ENCODE results near the gene ADAMTS17.

The ADAMTS17 gene

DNA sequence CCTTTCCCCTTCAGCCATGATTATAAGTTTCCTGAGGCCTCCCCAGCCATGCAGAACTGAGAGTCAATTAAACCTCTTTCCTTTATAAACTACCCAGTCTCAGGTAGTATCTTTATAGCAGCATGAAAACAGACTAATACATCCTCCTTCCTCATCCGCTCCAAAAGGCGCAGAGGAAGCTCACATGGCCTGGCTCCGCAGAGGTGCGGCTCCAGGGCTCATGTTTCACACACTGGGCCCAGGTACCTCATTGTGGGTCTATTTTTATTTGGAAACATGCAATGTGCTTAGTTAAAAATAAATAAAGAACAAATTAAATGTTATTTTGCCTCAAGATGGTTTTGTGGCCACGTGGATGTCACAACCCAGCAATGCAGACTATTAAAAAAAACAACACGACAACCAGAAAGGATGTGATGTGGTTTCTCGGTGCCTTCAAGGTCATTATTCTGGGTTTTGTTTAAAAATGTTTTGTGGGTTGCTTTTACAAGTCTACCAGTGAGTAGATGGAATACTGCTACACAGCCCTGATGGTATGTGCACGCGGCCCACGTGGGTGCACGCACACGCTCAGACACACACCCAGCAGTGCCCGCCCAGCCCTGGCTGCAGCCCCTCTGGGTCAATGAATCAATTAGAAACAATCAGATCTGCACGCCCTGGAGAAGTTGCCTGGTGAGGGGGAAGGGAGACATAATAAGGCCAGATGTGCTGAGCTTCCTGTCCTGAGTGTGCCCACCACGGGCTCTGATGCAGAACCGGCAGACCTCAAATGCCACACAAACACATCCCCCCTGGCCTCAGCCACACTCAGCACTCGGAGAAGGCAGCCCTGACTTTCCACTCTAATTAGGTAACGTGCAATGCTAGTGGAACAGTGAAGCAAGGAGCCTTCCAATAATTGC is 140.1 kb downstream of the ADAMTS17 start:
- DNase-seq (ENCODE audit: low spot score in 2 of 2) = peak in 1 of 2 donors; percentile 51
- Mint-ChIP-seq H3K4me3 (peak overlapping the region; percentile 46), H3K27ac (peak overlapping the region; percentile 58)

DNA sequence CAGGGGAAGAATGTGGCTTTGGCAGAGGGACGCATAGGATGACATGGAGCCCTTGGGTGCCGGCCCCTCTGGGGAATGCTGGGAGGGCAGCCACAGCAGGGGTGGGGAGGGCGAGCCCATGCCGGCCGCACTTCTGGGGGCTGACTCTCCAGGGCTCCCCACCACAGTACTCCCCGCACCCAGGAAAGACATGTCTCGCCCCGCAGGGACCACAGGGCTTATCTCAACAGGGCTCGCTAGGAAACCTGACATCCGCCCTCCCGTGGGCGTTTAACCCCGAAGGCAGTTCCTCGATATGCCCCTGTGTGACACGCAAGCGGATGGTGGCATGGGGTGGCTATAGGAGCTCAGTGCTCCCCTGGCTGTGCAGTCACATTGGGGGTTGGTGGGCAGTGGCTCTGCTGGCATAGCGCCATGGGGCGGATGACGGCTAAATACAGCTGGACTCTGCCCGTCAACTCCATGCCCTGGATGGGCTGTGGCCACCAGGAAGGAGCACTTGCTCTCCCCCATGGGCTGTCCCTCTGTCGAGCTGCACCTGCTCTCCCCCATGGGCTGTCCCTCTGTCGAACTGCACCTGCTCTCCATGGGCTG is 141.4 kb downstream of the ADAMTS17 start:
- no peak for DNase-seq (ENCODE audit: low spot score in 2 of 2)
- H3K4me1 Mint-ChIP-seq = peaks cover 25% of the 10 kb centered on the region
- no peak overlapping the region for H3K4me3 Mint-ChIP-seq
- H3K36me3 Mint-ChIP-seq = no peaks in the 10 kb centered on the region
- ATAC-seq = no peak
- H3K9me3 Mint-ChIP-seq = no peaks in the 10 kb centered on the region
- no peak overlapping the region for H3K27ac Mint-ChIP-seq

More for the DNA sequence above, 140.1 kb downstream of the ADAMTS17 start:
- Mint-ChIP-seq H3K4me1 (peaks cover 25% of the 10 kb centered on the region), H3K9me3 (no peaks in the 10 kb centered on the region), H3K36me3 (no peaks in the 10 kb centered on the region)
- peak; percentile 74 for ATAC-seq

DNA sequence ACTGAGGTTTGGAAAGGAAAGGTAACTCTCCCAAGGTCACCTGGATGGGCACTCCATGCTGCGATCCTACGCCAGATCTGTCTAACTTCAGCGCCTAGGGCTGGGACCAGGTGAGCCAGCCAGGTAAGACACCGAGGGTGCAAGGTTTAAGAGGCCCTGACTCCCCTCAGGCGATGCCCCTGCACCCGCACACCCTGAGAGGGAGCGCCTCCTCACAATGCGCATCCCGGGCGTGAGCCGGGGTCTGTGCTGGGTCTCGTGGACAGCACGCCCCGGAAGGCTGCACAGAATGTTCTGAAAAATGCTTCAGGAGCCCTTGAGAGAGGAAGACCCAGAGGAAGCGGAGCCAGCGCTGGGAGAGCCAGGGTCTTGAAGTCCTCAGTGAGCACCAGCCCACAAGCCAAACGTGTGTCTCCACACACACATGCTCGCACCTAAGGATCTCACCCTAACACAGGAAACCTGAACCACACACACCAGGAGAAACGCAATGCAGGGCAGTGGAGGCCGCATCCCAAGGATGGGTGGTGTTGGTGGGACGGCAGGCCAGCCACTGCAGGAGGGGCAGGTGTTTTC is 142.0 kb downstream of the ADAMTS17 start:
- H3K36me3 Mint-ChIP-seq = no peaks in the 10 kb centered on the region
- H3K27ac Mint-ChIP-seq = no peak overlapping the region
- DNase-seq (ENCODE audit: low spot score in 2 of 2) (no peak), ATAC-seq (no peak)
- H3K9me3 Mint-ChIP-seq = no peaks in the 10 kb centered on the region
- H3K4me1 Mint-ChIP-seq = peaks cover 25% of the 10 kb centered on the region
- H3K4me3 Mint-ChIP-seq = no peak overlapping the region

DNA sequence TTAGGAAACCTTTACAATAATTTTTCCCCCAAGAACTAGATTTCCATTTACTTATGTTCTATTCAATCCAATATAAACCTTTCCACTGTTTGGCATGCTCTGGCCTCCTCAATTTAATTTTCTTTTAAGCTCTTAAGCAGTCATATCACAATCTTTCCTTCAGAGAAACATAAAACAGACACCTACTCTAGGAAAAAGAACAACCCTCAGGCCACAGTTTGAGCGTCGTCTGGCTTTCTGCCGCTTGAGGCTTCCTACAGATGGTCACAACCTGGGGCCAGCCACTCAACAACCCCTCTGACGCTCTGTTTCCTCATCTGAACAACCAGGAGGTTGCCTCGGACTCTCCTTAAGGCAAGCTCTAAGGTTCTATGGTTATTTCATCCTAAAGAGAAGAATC is 143.3 kb downstream of the ADAMTS17 start:
- H3K4me3 Mint-ChIP-seq = no peak overlapping the region
- no peak for ATAC-seq
- DNase-seq (ENCODE audit: low spot score in 2 of 2) = no peak
- H3K4me1 Mint-ChIP-seq = peaks cover 25% of the 10 kb centered on the region
- no peaks in the 10 kb centered on the region for H3K9me3 Mint-ChIP-seq
- H3K36me3 Mint-ChIP-seq = no peaks in the 10 kb centered on the region
- H3K27ac Mint-ChIP-seq = peak overlapping the region; percentile 30

DNA sequence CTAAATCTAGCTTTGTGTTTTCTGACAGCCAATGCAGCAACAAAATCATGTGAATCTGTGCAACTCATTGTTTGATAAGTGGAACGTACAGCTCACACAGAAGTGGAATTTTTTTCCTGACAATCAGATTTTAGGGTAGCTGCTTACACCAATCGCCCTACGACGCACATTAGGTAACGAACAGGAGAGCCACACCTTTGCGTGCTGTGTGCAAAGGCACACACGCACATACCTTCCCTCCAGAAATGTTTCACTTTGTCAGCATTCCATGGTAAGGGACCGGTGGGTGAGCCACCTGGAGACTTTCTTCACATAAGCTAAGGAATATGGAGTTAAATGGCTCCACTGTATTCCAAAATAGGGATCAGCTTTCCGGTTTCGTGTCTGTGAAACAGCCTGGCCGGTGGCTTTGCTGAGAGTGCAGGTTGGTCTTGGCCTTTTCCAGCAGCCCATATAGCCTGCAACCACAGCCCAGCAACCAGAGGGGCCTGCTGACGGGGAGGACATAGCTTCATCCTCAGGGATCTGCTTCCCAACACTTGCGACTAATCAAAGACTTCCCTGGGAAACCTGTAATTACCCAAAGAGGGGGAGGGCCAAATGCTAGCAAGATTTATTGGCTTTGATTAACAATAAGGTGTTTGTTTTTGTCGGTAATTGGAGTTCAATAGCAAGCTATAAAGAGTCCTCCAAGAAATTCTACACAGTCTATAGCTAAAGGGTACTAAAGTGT is 145.3 kb downstream of the ADAMTS17 start:
- Mint-ChIP-seq H3K36me3 (no peaks in the 10 kb centered on the region), H3K9me3 (no peaks in the 10 kb centered on the region), H3K4me3 (no peak overlapping the region), H3K27ac (no peak overlapping the region), H3K4me1 (peaks cover 17% of the 10 kb centered on the region)
- no peak for DNase-seq (ENCODE audit: low spot score in 2 of 2)
- no peak for ATAC-seq

DNA sequence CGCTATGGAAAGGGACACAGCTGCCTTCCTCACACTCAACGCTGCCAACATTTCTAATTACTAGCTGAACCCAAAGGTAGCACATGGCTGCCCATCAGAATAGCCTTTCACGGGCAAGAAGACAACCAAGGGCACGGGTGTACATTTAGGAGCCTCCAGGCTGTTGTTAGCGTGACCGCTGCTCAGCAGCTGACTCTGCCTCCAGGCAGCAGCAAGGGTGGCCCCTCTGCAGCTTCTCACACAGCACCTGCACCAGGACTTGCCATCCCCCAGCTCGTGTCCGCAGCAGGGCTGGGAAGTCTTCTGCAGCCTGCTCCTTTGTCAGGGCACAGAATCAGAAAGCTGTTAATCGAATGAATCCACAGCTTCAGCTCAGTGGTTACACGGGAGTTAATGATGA is 146.8 kb downstream of the ADAMTS17 start:
- Mint-ChIP-seq H3K27ac (no peak overlapping the region), H3K9me3 (no peaks in the 10 kb centered on the region), H3K4me1 (peaks cover 3% of the 10 kb centered on the region)

DNA sequence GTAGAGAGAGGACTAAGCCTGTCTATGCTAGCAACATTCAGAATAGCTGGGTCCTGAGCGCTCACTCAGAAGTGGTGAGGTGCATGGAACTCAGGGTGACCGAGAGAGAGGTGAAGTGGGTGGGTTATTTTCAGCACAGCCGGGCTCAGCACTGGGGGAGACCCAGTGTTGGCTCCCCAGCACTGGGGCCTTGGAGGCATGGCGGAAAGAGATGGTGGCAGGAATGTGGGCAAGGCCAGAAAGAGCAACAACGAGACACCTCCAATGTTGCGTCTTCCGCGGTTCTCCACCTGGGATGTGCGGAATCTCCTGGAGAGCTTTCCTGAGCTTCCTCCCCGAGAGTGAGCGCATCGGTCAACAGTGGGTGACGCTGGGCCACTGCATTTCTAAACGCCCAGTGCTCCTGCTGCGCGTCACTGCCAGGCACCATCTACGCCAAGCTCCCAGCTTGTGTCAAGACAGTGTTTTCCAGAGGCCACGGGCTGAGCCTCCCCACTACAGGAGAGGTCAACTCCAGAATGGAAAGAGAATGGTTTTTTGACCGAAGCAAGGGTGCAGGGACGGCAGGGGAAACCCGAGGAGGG is 148.4 kb downstream of the ADAMTS17 start:
- DNase-seq (ENCODE audit: low spot score in 2 of 2) (no peak), ATAC-seq (no peak)
- no peak overlapping the region for H3K4me3 Mint-ChIP-seq
- no peaks in the 10 kb centered on the region for H3K36me3 Mint-ChIP-seq
- no peak overlapping the region for H3K27ac Mint-ChIP-seq
- H3K4me1 Mint-ChIP-seq = no peaks in the 10 kb centered on the region
- H3K9me3 Mint-ChIP-seq = no peaks in the 10 kb centered on the region

More for the DNA sequence above, 146.8 kb downstream of the ADAMTS17 start:
- ATAC-seq (no peak), DNase-seq (ENCODE audit: low spot score in 2 of 2) (no peak)
- no peaks in the 10 kb centered on the region for H3K36me3 Mint-ChIP-seq
- H3K4me3 Mint-ChIP-seq = no peak overlapping the region

DNA sequence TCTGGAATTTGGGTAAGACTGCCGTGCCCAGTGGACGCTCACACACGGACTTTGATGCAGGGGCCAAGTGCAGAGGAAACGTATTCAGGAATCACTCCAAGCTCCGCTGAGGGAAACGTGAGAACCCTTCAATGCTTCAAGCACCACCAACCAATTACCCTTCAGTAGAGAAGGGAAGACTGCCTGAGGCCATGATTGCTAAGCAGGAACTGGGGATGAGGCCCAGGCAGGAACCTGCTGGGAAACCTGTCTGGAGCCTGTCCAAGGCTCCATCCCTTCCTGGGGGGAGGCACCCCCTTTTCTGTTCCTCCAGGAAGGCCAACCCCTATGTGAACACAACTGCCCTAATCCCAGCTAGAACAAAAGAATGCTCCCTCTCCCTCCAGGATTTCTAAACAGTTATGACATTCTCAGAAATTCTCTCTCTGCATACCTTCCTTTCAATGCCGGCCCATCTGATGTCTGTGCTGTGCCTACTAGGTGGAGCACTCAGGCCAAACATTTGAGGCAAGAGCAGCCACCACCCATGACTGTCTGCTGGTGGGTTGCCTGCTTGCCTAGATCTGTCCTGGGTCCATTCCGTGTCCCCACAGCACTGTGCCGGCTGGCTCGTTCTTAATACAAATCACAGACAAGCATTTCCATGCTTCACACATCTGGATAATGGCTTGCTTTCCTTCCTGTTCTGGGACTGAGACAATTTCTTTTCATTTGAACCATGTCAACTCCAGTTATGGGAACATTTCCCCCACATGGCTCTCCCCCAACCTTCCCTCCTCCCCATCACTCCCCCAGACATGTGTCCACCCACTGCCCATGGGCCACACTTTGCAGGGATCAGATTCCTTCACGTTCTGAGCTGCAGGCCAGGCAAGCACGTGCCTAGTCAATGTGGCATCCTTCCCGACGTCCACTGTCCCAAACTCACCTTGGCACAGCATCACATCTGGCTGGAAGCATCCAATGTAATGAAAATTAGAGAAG is 149.4 kb downstream of the ADAMTS17 start:
- ATAC-seq = no peak
- H3K36me3 Mint-ChIP-seq = no peaks in the 10 kb centered on the region
- no peak overlapping the region for H3K27ac Mint-ChIP-seq

DNA sequence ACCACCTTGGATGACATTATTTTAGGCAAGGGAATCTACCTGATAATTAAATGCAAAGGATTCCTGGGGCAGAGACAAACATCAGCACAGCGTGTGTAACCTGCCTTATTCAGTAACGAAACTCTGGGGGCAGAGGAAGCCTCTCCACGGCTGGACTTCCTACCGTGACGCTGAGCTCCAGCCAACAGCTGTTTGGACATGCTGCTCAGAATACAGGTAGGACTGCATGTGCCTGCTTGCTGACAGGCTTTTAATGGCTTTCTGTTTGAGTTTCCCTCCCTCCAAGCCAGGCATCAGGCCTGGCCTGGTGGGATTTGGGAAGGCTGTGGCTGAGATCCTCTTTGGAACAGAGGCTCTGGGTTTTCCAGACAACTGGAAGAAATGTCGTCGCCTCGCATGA is 150.6 kb downstream of the ADAMTS17 start:
- ATAC-seq (no peak), DNase-seq (ENCODE audit: low spot score in 2 of 2) (no peak)
- H3K36me3 Mint-ChIP-seq = no peaks in the 10 kb centered on the region
- H3K4me1 Mint-ChIP-seq = no peaks in the 10 kb centered on the region
- no peak overlapping the region for H3K4me3 Mint-ChIP-seq
- H3K9me3 Mint-ChIP-seq = no peaks in the 10 kb centered on the region
- H3K27ac Mint-ChIP-seq = no peak overlapping the region

More for the DNA sequence above, 149.4 kb downstream of the ADAMTS17 start:
- H3K4me3 Mint-ChIP-seq = no peak overlapping the region
- no peaks in the 10 kb centered on the region for H3K9me3 Mint-ChIP-seq
- DNase-seq (ENCODE audit: low spot score in 2 of 2) = no peak
- no peaks in the 10 kb centered on the region for H3K4me1 Mint-ChIP-seq

DNA sequence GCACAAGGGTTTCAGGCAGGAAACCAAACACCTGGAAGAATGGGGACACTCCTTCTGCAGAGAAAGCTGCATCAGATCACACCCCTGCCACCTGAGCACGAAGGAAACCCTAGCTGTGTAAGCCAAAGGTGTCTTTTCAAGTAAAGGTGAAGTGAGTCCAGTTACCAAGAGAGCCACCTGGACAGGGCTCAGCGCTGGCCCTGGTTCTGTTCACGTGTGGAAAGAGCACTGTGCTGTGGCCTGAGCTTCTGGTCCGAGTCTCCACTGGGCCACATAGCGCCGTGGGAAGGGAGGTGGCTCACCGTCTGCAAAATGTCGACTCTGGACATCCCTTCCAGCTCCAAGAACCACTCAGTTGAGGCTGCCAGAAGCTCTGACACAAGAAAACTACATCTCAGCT is 151.1 kb downstream of the ADAMTS17 start:
- H3K9me3 Mint-ChIP-seq = no peaks in the 10 kb centered on the region
- H3K27ac Mint-ChIP-seq = no peak overlapping the region
- no peak overlapping the region for H3K4me3 Mint-ChIP-seq
- DNase-seq (ENCODE audit: low spot score in 2 of 2) (no peak), ATAC-seq (no peak)
- no peaks in the 10 kb centered on the region for H3K36me3 Mint-ChIP-seq
- H3K4me1 Mint-ChIP-seq = no peaks in the 10 kb centered on the region

DNA sequence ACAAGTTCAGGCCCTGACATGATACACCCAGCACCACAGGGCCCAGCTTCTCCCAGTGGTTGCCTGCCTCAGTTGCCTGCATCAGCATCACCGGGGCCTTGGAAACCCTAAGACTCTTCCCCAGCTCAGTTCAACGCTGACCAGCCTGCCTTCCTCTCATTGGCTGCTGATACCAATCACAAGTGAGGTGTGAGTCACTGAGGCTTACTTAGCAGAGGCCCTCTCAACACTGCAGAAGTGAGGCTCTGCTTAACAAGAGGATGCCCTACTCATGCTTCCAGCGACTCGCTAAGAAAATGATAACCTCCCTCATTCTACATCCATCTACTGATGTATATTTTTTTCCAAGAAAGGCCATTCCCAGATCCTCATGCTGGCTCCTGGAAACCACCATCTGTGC is 151.9 kb downstream of the ADAMTS17 start:
- H3K4me1 Mint-ChIP-seq = no peaks in the 10 kb centered on the region
- ATAC-seq = peak; percentile 48

DNA sequence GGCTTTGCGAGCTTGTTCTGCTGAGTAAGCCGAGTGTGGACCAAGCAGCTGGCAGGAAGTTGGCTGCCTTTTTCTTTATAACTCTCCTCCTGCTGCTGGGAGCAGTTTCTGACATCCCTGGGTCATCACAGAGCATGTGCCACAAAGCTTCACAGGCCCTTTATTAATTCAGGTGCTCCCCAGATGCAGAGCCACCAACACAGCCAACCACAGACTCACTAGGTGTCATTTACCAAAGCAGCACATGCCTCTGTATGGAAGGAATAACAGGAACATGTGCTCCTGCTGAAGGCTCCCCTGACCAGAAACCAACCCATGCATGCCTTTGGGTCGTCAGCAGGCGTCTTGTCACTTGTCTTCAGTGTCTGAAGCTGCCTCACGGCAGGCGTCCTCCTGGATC is 152.5 kb downstream of the ADAMTS17 start:
- DNase-seq (ENCODE audit: low spot score in 2 of 2) (no peak), ATAC-seq (no peak)
- Mint-ChIP-seq H3K4me1 (no peaks in the 10 kb centered on the region), H3K4me3 (no peak overlapping the region), H3K36me3 (no peaks in the 10 kb centered on the region), H3K27ac (no peak overlapping the region), H3K9me3 (no peaks in the 10 kb centered on the region)

More for the DNA sequence above, 151.9 kb downstream of the ADAMTS17 start:
- DNase-seq (ENCODE audit: low spot score in 2 of 2) = no peak
- no peak overlapping the region for H3K27ac Mint-ChIP-seq
- no peak overlapping the region for H3K4me3 Mint-ChIP-seq
- H3K36me3 Mint-ChIP-seq = no peaks in the 10 kb centered on the region
- H3K9me3 Mint-ChIP-seq = no peaks in the 10 kb centered on the region

DNA sequence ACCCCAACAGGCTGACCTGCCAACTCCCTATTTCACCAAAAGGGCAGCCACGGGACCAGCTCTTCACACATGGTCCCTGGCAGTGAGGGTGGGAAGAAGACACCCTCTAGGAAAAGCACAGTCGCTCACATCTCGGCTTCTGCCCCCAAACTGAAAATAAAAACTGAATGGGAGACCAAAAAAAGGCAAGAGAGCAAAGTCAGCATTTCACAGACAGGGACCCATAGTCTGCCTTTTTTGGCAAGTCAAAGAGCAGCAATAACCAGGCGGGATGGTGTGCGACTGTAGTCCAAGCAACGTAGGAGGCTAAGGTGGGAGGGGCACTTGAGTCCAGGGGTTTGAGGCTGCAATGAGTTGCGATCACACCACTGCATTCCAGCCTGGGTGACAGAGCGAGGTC is 154.1 kb downstream of the ADAMTS17 start:
- no peaks in the 10 kb centered on the region for H3K4me1 Mint-ChIP-seq
- no peak for DNase-seq (ENCODE audit: low spot score in 2 of 2)

DNA sequence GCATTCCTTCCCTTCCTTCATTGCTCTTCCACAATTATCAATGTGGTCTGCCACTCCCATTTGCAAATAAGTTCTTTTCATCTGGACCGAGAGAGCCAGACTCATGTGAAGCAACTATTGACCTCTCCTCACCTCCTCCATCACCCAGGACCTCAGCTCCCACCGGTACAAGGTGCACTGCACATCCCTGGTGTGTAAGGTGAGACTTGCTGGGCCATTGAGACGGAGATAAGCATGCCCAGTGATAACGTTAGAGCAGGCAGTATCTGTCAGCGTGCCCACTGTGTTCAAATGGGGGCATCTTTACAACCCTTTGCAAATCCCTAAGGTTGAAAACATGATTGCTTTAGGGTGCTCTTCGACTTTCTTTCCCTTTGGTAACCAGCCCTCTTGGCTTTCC is 154.8 kb downstream of the ADAMTS17 start:
- H3K27ac Mint-ChIP-seq = no peak overlapping the region

More for the DNA sequence above, 154.1 kb downstream of the ADAMTS17 start:
- Mint-ChIP-seq H3K4me3 (no peak overlapping the region), H3K9me3 (no peaks in the 10 kb centered on the region), H3K36me3 (no peaks in the 10 kb centered on the region), H3K27ac (no peak overlapping the region)
- no peak for ATAC-seq

More for the DNA sequence above, 154.8 kb downstream of the ADAMTS17 start:
- Mint-ChIP-seq H3K4me3 (no peak overlapping the region), H3K4me1 (no peaks in the 10 kb centered on the region), H3K36me3 (no peaks in the 10 kb centered on the region), H3K9me3 (no peaks in the 10 kb centered on the region)
- no peak for DNase-seq (ENCODE audit: low spot score in 2 of 2)
- no peak for ATAC-seq

All from stimulated activated effector memory CD8-positive, alpha-beta T cell treated with anti-CD3 and anti-CD28 coated beads, Interleukin-12 subunit alpha, Interleukin-12 subunit beta, amount 100 ng/mL, for 72 hours (primary cell).